GM18517 (cell line): ENCODE data around the gene DCUN1D5.

Experiments used
- ATAC-seq: cut with Tn5 transposase; IDR thresholded peaks from one replicate; pipeline ENCODE4 v1.9.1; 2021; ENCODE audit warnings: mild to moderate bottlenecking, moderate library complexity; ENCODE audit not compliant: unreplicated experiment

DCUN1D5 gene

GRCh38 chr11:103061656-103062055 lies 30.3 kb downstream of the DCUN1D5 start:
- no peak for ATAC-seq

- ATAC-seq, result peak; percentile 63
Observed at GRCh38 chr11:103055221-103055890, 36.6 kb downstream of the DCUN1D5 start.

GRCh38 chr11:103053997-103054396 lies 38.0 kb downstream of the DCUN1D5 start:
- no peak for ATAC-seq

GRCh38 chr11:103051981-103052380 lies 40.0 kb downstream of the DCUN1D5 start:
- ATAC-seq, result no peak

- no peak for ATAC-seq
Observed at GRCh38 chr11:103051151-103051801, 40.7 kb downstream of the DCUN1D5 start.

- ATAC-seq, result no peak
Observed at GRCh38 chr11:103050351-103050750, 41.6 kb downstream of the DCUN1D5 start.

GRCh38 chr11:103047837-103048236 lies 44.1 kb downstream of the DCUN1D5 start:
- ATAC-seq, result no peak

- ATAC-seq, result no peak
Observed at GRCh38 chr11:103043826-103044678, 47.9 kb downstream of the DCUN1D5 start.

- ATAC-seq, result no peak
Observed at GRCh38 chr11:103042161-103042560, 49.8 kb downstream of the DCUN1D5 start.

GRCh38 chr11:103035791-103036434 lies 56.0 kb downstream of the DCUN1D5 start:
- ATAC-seq, result peak; percentile 98

- no peak for ATAC-seq
Observed at GRCh38 chr11:103035216-103035615, 56.7 kb downstream of the DCUN1D5 start.

- no peak for ATAC-seq
Observed at GRCh38 chr11:103031834-103032233, 60.1 kb downstream of the DCUN1D5 start.

- ATAC-seq, result no peak
Observed at GRCh38 chr11:103029401-103029800, 62.6 kb downstream of the DCUN1D5 start.

- ATAC-seq, result peak; percentile 94
Observed at GRCh38 chr11:103028304-103029020, 63.5 kb downstream of the DCUN1D5 start.

- ATAC-seq, result no peak
Observed at GRCh38 chr11:103024086-103024485, 67.9 kb downstream of the DCUN1D5 start.

- no peak for ATAC-seq
Observed at GRCh38 chr11:103016031-103016430, 75.9 kb downstream of the DCUN1D5 start.

GRCh38 chr11:103013421-103013820 lies 78.5 kb downstream of the DCUN1D5 start:
- ATAC-seq, result no peak
